Right renal pelvis (tissue), 4 donors: Measurements from ENCODE around the gene PLEKHH2. TPM values are rescaled to one million over a fixed set of nuclear protein-coding genes. Genes with fewer than 3 reads are reported as not detected.
"Not testable (repeated sequence)": the region's sequence is repeated elsewhere in the genome, so short reads cannot be mapped to it uniquely, and the experiment has no call there.

ENCODE experiments used
- DNase-seq, 4 donors: peaks; one replicate each; pipeline ENCODE4 v3.0.0-alpha.2; 2013; ENCODE audit warnings: low read depth in 4 of 4, low spot score in 3 of 4, missing footprints in 1 of 4
- polyA plus RNA-seq, 4 donors: library from polyadenylated mRNA; unstranded; fragments of 120-200 nt; gene quantifications; one replicate each; pipeline ENCODE4 v1.2.1, GENCODE V29; 2013; ENCODE audit not compliant: insufficient read length in 4 of 4

Gene PLEKHH2
- 10 to 100 TPM; 24.6 to 30.8 (median 27.1) TPM for polyA plus RNA-seq

DNA sequence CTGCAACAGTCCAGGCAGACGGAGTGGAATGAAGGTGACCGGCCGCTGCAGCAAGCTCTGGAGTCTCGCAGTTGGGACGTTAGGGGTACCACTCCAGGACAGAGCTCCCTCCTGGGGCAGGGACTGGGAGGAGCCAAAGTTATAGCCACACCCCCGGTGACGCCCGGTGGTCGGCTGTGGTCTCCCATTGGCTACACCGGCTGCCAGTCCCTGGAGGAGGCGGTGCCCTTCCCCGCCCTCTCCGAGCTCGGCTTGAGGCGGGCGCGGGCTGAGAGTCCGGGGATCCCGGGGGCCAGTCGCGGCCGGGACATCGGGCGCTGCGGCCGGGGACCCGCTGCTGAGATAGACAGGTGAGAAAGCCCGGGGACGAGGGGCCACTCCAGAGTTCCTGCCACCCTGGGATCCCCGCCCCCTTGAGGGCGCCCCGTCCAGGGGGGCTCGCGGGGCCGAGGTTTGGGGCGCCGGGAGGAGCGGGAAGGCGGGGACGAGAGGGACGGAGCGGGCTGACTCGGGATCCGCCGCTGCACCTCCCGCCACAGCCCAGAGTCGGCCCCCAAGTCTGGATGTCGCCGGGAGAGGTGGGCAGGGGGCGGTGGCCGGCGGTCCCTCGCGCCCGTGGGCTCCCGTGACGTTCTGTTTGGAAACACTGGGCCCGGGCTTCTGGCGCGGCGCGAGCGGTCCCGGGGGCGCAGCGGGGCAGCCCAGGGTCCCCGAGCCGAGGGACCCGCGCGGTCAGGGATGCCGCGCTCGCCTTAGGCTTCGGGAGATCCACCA, at the start of gene PLEKHH2:
TSS of gene PLEKHH2 (plus strand) at position 231 of the 774 bp plus-strand sequence. CDS start 7,414 bp downstream, outside the sequence.
- peak; percentile 83 to 89 (median 86) for DNase-seq

DNA sequence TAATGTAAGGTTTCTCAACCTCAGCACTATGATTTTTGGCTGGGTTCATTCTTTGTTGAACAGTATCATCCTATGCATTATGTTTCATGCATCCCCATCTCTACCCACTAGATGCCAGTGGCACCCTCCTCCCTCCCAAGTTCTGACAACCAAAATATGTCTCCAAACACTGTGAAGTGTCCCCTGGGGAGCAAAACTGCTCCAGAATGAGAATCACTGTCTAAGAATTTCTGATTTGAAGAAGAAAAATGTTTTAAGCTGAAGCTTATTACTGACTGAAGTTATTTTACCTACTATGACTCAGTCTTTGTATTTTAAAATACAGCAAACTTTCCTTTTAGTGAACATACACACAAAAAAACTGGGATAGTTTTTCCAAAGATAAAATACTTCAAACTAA, 44.6 kb upstream of the PLEKHH2 start:
- no peak for DNase-seq

DNA sequence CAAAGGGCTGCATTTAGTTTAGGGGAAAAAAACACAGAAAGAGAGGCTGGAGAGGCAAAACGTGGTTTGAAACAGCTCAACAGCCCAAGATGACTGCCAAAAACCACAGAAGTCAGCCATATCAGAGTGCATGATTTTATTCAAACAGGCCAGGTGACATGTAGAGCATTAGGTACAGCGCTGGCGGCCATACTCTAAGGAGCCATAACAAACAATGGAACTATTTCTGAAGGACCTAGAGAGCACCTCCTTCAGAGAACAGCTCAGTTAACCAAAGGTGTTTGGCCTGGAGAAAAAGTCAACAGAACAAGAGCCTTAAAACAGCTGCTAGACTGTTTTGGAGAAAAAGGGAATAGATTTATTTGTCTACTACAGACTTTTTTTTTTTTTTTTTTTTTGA, 43.8 kb upstream of the PLEKHH2 start:
- no peak for DNase-seq

DNA sequence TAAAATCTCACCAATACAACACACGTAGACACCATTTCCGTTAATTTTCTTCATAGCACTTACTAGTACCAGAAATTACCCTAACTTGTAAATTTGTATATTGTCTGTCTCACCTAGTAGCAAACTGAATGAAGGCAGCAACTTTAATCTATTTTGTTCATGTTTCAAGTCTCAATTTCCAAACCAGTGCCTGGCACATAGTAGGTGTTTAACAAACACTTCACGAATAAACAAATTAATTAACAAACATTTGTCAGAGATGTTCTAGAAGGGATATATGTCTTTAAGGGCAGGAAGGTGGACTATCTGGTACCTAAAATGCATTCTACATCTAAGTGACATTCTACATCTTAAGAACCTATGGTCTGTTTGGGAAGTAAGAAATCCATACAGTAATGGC, 42.2 kb upstream of the PLEKHH2 start:
- no peak for DNase-seq

DNA sequence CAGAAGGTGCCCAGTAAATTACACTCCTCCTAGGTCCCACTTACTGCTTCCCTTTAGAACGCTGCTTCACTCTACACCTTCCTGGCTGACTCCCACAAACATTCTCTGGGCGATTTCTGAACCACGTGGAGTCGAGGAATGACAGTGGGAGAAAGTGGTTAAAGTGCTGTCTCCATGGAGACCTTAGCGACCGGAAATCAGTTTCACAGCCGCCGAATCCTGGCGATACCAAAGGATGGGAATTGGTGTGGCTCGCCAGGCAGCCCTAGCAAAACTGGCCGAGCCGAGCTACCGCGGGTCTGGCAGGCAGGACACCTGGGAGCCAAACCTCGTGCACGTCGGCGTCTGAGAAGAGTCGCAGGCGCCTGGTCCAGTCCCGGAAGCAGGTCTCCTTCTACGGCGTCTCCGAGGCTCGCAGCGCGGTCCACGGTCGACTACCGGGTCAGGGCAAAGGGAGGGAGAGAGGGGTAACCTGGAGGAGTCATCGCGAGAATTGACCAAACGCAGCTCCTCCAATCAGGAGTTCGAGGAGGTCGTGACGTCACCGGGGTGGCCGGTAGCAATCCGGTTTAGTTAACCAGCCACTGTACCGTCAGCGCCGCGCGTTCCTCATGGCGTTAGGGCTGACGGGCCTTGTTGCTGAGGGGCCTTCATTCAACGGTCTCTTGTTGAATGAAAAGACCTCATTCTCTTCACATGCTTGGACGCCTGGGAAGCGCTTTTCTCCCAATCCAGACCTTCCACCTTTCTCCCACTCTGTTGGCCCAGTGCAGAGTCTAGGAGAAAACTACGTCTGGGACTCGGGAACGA, 41.3 kb upstream of the PLEKHH2 start, which contains the start of gene THADA:
TSS of gene THADA (minus strand) at position 436 of the 810 bp plus-strand sequence. CDS start 3,646 bp downstream, outside the sequence.
- DNase-seq, result peak; percentile 96 to 99 (median 99)

DNA sequence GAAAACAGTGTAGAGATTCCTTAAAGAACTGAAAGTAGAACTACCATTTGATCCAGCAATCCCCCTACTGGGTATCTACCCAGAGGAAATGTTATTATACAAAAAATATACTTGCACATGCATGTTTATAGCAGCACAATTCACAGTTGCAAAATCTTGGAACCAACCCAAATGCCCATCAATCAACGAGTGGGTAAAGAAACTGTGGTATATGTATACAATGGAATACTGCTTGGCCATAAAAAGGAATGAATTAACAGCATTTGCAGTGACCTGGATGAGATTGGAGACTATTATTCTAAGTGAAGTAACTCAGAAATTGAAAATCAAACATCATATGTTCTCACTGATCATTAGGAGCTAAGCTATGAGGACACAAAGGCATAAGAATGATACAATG, 36.5 kb upstream of the PLEKHH2 start:
- not testable (repeated sequence) for DNase-seq

DNA sequence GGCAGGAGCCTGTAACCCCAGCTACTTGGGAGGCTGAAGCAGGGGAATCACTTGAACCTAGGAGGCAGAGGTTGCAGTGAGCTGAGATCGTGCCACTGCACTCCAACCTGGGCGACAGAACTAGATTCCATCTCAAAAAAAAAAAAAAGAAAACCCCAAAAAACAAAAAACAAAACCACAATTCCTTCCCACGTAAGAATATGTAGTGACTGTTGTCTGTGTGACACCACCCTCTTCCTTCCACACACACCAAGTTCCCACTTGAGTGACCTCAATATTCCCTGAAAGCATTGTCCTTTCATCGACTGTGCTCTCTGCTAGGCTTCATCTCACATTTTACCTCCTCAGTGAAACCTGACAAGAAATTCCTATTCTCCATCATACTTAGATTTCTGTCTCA, 32.4 kb upstream of the PLEKHH2 start:
- DNase-seq, result no peak

DNA sequence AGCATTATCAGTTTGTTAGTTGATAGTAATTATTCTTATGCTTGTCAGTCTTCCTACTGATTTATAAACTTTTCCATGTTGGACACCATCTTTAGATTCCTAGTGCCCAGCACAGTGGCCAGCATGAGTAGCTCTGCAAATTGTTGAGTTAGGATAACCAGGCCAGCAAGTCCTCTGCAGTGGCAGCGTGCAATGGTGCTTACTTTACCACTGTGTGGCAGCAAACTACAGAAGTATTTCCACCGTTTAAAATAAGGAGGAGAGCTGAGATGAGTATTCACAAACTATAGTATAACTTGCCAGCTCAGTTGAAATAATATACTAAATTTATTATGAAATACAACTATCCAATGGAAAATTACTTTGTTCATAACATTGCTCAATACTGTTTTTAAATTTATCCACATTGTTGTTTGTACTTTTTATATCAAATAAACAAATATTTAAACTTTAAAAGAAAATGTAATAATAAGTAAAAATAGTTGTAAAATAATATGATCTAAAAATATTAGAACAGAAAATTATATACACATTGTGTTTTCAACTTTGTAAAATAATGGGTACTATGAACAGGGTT, 31.9 kb upstream of the PLEKHH2 start:
- DNase-seq, result no peak

DNA sequence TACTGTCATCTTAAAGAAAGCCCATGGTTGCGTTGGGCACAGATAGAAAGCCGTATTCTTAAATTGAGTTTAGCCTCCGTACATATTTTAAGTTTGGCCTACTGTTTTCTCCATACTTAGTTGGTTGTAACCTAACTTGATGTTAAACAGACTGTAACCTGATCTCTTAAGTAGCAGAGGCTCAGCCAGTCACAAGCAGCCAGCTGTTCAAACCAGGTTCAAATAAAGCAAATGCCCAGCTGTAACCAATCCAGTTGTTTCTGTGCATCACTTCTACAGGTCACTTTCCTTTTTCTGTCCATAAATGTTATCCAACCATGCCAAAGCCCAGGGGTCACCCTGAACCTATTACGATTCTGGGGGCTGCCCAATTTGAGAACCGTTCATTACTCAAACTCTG, 31.2 kb upstream of the PLEKHH2 start:
- no peak for DNase-seq

DNA sequence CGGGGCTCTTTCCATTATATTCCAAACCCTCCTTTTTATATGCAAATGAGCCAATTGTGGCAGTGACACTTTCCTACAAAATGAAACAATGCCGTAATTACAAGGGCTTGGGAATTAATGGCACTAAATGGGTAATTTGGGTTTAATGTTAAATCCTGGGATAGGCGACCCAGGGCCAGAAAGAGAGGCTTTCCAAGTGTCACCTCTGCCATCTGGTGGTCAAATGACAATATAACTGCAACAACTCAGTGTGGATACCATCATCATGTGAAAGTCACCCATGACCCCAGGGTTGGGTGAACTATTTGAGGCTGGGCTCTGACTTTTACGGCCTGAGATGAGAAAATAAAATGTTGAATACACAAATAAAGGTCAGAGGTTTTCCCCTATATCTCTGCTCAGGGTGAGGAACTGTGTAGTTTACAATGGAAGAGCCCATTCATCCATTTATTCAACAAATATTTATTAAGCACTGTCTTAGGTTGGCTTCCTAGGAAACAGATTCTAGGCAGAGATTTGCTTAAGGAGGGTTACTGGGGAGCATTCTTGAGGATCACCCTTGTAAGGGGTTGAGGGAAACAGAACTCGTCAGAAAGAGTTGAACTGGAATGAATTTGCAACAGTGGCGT, 27.7 kb upstream of the PLEKHH2 start:
- DNase-seq, result peak in 1 of 4 donors; percentile 30

DNA sequence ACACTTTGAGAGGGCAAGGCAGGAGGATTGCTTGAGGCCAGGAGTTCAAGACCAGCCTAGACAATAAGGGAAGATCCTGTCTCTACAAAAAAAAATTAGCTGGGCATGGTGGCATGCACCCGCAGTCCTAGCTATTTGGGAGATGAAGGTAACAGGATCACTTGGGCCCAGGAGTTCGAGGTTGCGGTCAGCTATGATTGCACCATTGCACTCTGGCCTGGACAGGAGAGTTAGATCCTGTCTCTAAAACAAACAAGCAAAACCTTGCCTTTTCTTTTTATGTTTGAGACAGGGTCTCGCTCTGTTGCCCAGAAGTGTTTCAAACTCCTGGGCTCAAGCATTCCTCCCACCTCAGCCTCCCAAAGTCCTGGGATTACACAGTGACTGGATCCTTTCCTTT, 26.7 kb upstream of the PLEKHH2 start:
- DNase-seq, result no peak

DNA sequence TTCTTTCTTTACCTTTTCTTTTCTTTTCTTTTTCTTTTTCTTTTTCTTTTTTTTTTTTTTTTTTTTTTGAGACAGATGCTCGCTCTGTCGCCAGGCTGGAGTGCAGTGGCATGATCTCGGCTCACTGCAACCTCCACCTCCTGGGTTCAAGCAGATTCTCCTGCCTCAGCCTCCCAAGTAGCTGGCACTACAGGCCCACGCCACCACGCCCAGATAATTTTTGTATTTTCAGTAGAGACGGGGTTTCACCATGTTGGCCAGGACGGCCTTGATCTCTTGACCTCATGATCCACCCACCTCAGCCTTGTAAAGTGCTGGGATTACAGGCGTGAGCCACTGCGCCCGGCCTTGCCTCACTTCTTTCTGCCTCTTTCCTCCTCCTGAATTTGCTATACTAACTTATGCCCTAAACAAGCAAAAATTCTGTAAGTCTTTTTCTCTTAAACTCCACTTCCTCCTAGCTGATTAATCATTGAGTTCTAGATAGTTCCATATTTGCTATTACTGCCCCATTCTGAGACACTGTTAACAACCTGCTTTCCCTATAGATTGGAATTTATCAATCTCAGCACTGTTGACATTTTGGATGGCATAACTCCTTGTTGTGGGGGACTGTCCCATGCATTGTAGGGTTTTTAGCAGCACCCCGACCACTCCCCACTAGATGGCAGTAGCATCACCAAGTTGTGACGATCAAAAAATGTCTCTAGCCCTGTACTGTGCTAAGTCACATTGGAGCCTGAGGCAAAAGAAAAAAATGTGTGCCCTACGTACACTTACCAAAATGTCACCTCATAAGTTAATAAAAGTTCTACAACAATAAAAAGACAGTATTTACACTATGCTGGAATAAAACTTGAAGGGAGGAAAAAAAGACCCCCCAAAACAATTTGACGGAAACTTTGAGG, 24.8 kb upstream of the PLEKHH2 start:
- peak in 3 of 4 donors; percentile 74 to 83 (median 78) for DNase-seq

DNA sequence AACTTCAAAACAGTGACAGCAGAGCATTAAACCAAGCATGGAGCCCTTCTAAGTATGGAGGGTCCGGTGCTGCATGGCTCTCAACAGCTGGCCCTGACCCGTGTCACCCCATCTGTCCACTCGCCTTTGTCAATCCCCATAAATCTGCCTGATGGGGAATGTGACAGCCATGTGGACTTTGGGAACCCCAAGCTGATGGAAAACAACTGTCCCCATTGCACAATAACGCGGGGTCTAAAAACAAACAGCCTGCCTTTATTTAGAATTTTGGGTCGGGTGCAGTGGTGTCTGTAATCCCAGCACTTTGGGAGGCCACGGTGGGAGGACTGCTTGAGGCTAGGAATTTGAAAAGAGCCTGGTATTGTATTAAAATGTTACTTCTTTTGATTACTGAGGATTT, 24.1 kb upstream of the PLEKHH2 start:
- DNase-seq, result peak in 1 of 4 donors; percentile 27

DNA sequence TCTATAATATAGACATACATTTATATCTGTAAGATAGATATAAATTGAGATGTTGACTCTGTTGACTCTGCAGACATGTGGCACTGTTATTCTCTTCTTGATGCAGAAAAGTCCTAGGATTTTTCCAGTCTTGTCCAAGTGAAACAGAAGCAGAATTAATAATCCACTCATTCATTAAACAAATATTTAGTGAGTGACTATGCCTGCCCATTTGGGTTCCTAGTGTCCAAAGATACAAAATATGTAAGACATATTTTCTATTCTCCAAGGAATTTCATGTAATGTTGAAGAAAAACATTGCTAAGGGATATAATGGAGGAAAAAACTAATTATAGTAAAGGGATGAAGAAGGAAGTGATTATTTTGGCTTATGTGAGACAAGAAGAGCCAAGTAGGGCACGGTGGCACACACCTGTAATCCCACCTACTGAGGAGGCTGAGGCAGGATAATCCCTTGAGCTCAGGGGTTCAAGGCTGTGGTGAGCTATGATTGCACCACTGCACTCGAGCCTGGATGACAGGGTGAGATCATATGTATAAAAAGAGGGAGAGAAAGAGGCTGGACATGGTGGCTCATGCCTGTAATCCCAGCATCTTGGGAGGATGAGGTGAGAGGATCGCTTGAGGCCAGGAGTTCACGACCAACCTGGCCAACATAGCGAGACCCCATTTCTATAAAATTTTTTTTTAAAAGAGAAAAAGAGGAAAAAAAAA, 19.9 kb upstream of the PLEKHH2 start:
- no peak for DNase-seq

DNA sequence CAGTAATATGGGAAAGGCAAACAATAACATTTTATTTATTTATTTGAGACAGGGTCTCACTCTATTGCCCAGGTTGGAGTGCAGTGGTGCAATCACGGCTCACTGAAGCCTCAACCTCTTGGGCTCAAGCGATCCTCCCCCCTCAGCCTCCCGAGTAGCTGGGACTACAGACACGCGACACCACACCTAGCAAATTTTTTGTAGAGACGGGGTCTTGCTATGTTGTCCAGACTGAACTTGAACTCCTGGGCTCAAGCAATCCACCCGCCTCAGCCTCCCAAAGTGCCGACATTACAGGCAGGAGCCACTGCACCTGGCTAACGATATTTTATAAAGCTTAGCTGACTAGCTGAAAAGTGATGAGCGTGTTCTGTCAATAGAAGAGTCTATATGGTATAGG, 17.5 kb upstream of the PLEKHH2 start:
- no peak for DNase-seq

DNA sequence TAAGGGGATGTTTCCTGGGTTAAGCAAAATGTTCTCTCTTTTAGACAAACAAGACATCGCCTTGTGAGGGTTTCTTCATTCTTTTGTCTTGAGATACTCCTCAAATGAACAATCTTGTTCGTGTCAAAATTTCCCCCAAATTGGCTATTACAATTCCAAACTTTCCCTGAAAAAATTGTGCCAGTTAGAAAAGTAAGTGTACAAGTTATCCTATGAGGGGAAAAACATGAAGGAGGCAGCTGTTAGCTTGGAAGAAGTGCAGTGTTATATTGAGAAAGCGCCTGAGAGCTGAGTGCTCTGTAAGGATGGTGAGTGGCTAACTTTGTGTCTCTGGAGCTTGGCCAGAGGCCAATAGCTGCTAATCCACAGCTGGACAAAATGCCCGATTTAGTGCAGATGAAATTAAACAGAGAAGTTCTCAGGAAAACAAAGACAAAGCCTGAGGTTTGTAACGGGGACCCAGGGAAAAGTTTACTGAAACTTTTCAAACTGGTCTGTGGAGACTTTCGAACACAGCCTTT, 14.1 kb upstream of the PLEKHH2 start:
- peak in 2 of 4 donors; percentile 18 to 22 for DNase-seq

DNA sequence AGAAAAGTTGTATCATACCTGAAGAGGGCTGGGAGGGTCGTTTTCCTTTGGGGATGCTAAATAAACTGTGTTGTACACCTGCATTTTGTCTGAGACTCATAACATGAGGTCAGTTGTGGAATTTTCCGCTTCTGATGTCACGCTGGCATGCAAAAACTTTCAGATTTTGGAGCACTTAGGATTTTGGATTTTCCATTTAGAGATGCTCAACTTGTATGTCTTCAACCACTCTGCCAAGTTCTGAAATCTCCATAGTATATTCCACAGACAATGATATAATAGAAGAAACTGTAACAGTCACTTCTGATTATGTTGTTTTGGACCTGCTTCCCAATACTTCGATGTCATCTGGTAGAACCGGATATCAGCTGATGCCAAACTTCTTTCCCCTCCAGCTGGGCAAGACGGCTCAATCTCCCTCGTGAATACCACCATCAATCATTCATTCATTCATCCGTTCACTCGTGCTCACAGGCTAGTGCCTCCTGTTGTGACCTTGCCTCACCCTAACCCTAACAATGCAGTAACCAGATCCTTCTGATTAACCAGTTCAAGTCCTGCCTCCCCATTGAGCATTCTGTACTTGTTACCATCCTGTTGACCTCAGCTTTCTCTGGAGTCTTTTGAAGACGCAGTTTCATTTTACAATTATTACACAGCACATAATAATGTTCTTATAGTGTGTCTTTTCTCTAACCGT, 5.3 kb upstream of the PLEKHH2 start:
- no peak for DNase-seq

DNA sequence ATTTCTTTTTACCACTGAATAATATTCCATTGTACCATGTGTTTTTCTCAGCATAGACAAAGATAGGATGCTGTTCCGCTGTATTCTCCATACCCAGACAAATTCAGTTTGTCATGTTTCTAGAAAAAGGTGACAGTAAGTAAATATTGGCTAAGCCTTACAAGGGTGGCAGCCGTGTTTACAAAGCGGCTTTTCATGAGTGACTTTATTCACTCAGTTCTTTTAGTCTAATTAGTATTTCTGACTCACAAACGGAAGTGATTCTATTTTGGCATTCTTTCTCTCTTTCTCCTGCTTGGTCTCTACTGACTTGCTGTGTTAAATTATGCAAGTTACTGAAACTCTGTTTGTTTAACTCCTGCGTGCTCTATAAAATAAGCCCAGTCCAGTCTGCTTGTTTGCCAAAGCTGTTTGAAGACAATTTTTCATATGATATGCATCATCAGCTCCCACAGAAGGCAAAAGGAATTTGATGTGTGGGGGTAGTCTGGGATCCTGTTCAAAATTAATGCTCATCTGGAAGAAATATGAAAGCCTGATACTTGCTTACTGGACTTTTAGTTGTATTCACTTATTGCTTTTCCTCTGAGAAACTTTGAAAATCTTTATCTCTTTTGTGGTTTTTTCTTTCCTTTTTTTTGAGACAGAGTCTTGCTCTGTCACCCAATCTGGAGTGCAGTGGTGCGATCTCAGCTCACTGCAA, 2.3 kb upstream of the PLEKHH2 start:
- DNase-seq, result peak in 1 of 4 donors; percentile 41
